Retinal pigment epithelial cell (primary cell): ENCODE results near the gene NUPR1.

ENCODE experiments used
- DNase-seq: peaks from one replicate; pipeline ENCODE4 v3.0.0-alpha.2; 2010; ENCODE audit warnings: low read depth
- H3K4me3 ChIP-seq: 2 replicates; pipeline ENCODE4 v1.5.1; 2011; ENCODE audit warnings: mild to moderate bottlenecking, low read length, control low read depth, moderate library complexity
- CTCF ChIP-seq: conservative IDR thresholded peaks from 2 replicates; pipeline ENCODE4 v1.5.1; 2011; ENCODE audit warnings: low read depth, low read length, control low read depth, inconsistent platforms

Gene NUPR1

GRCh38 chr16:28499854-28500253, 38.9 kb downstream of the NUPR1 start:
- TF ChIP-seq CTCF, result no peak
- no peak overlapping the region for H3K4me3 ChIP-seq
- no peak for DNase-seq

DNA sequence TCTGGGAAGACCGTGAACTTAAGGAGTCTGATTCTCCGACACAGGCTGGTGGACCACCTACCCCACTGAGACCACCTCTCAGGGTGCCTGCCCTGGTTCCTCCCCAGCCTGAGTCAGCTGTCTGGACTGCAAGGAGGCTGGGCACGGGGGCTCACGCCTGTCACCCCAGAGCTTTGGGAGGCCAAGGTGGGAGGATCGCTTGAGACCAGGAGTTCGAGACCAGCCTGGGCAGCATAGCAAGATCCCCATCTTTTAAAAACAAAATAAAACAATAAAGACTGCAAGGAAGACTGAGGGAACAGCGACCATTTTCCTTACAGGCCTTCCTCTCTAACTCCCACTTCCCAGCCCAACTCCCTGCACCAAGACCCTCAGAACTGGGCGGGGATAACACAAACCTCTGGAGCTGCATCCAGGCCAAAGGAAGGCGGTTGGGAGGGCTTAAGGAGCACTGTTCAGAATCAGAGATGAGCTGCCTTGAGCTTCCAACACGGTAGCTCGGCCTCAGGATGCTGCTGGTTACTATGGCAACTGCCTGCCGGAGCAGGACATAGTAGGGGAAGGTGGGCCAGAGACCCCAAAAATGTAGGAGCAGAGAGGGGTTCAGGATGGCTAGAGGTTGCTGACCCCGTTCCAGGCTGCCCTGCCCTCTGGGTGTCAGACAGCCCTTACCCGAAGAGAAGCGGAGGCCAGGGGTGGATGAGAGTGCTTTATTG, 40.0 kb downstream of the NUPR1 start:
- H3K4me3 ChIP-seq, result no peak overlapping the region
- TF ChIP-seq CTCF, result no peak
- no peak for DNase-seq

DNA sequence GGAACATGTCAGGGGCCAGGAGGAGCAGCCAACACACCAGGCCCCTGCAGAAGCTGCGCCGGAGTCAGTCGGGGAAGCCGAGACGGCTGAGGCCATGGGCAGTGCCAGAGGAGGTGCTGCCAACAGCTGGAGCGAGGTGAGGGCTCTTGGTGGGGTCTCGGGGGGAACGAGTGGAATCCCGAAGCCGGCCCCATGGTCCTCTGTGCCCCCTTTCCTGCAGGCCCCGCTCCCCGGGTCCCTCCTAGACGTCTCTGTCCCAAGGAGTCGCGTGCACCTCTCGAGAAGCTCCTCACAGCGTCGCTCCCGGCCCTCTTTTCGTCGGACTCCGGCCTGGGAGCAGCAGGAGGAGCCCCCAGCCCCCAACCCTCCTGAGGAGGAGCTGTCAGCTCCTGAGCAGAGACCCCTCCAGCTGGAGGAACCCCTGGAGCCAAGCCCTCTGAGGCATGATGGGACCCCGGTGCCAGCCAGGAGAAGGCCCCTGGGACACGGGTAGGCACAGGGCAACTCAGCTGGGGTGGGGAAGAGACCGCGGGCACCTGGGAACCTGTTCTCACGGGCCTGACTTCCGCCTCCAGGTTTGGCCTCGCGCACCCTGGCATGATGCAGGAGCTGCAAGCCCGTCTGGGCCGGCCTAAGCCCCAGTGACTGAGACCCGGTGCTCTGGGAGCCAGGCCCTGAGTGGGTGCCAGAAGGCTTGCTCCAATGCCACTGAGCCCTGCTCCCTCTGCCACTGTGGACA, 40.7 kb downstream of the NUPR1 start:
- DNase-seq, result no peak
- H3K4me3 ChIP-seq, result no peak overlapping the region
- TF ChIP-seq CTCF, result no peak

DNA sequence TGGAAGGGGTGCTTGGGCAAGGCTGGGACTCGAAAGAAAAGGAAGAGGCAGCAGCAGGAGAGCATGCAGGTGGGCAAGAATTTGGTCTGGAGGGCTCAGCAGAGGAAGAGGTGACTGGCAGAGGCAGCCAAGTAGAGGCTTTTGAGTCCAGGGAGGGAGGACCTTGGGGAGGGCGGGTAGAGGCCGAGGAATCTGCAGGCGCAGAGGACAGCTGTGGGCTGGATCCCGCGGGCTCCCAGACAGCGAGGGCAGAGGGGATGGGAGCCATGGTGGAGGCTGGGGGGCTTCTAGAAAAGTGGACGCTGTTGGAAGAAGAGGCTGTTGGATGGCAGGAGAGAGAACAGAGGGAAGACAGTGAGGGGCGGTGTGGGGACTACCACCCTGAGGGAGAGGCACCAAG, 41.4 kb downstream of the NUPR1 start:
- TF ChIP-seq CTCF, result no peak

DNA sequence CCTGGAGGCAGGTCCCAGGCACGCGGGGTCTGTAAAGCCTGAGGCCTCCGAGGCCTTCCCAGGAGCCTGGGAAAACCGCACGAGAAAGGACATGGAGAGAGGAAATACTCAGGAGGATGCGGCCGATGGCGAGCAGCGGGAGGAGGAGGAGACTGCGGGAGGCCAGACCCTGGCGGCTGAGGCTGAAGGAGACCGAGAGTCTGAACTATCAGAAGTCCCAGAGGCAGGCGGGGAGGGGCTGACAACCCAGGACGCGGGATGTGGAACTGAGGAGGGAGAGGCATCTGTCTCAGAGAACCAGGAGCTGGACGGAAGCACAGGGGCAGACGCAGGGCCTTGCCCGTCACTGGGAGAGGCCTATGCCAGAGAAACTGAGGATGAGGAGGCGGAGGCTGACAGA, 41.9 kb downstream of the NUPR1 start:
- no peak for DNase-seq
- no peak overlapping the region for H3K4me3 ChIP-seq
- no peak for TF ChIP-seq CTCF

More for the DNA sequence above, 41.4 kb downstream of the NUPR1 start:
- DNase-seq, result no peak
- H3K4me3 ChIP-seq, result no peak overlapping the region

- no peak for TF ChIP-seq CTCF
- DNase-seq, result no peak
- no peak overlapping the region for H3K4me3 ChIP-seq
Measured at GRCh38 chr16:28495795-28496749, 42.7 kb downstream of the NUPR1 start.
